Bronchial epithelial cell (primary cell): ENCODE measurements around the gene PIGQ. TPM values are rescaled to one million over a fixed set of nuclear protein-coding genes. Genes with fewer than 3 reads are reported as not detected.

Experiments used
- DNase-seq: peaks from one replicate; pipeline ENCODE4 v3.0.0-alpha.2; 2010; ENCODE audit warnings: low read depth
- FAIRE-seq: peaks from 2 replicates; lab custom pipeline; 2011; peaks lifted over from hg19 to GRCh38; lab: Jason Lieb, UNC
- H3K27me3 ChIP-seq: 2 replicates; pipeline ENCODE4 v1.5.1; 2011; ENCODE audit warnings: low read length; ENCODE audit not compliant: control insufficient read depth, insufficient read depth
- H3K36me3 ChIP-seq: 2 replicates; pipeline ENCODE4 v1.5.1; 2011; ENCODE audit warnings: low read length; ENCODE audit not compliant: control insufficient read depth, insufficient read depth
- H3K4me3 ChIP-seq: 2 replicates; pipeline ENCODE4 v1.5.1; 2011; ENCODE audit warnings: mild to moderate bottlenecking, low read depth, low read length, control low read depth
- CTCF ChIP-seq: IDR thresholded peaks from 2 replicates; pipeline ENCODE4 v1.5.1; 2011; ENCODE audit warnings: mild to moderate bottlenecking, moderate library complexity, low read length, control low read depth, inconsistent platforms; ENCODE audit not compliant: insufficient read depth, severe bottlenecking
- total RNA-seq: library from RNA; depleted of rRNA; stranded (reverse); fragments of >200 nt; gene quantifications from 2 replicates; pipeline ENCODE4 v1.2.1, GENCODE V29; 2014

PIGQ gene
- total RNA-seq, 1 donor from 2014 or later, result 17.9 TPM

GRCh38 chr16:566475-567372 lies 3.0 kb upstream of the PIGQ start, which contains the start of gene NHLRC4:
TSS of gene NHLRC4 (plus strand) at chr16:567005. CDS start at chr16:568048, 1,043 bp downstream.
- Histone ChIP-seq H3K27me3 (peaks cover 2% of the 10 kb centered on the region), H3K4me3 (no peak within 1 kb of the TSS), H3K36me3 (no peaks in the 10 kb centered on the region)
- FAIRE-seq (no peak), DNase-seq (no peak)
- no peak for TF ChIP-seq CTCF

- H3K4me3 ChIP-seq, result no peak overlapping the region
- no peak for TF ChIP-seq CTCF
- FAIRE-seq (no peak), DNase-seq (no peak)
- H3K36me3 ChIP-seq, result no peaks in the 10 kb centered on the region
- H3K27me3 ChIP-seq, result no peaks in the 10 kb centered on the region
These were observed 2.2 kb upstream of the PIGQ start for GRCh38 chr16:567373-568256.

GRCh38 chr16:568401-569258 lies 1.1 kb upstream of the PIGQ start:
- H3K4me3 ChIP-seq, result no peak overlapping the region
- FAIRE-seq, result no peak
- TF ChIP-seq CTCF, result no peak

GRCh38 chr16:572865-573650 lies 3.3 kb downstream of the PIGQ start:
- Histone ChIP-seq H3K4me3 (no peak overlapping the region), H3K27me3 (no peaks in the 10 kb centered on the region), H3K36me3 (peaks cover 2% of the 10 kb centered on the region)
- no peak for FAIRE-seq
- TF ChIP-seq CTCF, result no peak
- no peak for DNase-seq

More at GRCh38 chr16:568401-569258, 1.1 kb upstream of the PIGQ start:
- no peaks in the 10 kb centered on the region for H3K36me3 ChIP-seq
- H3K27me3 ChIP-seq, result no peaks in the 10 kb centered on the region
- DNase-seq, result no peak
